NCI-H1436 treated with DMSO at 0.1 percent for 48 hours (cell line): ENCODE data around the gene BNIPL.

Experiments used
- DNase-seq: peaks from one replicate; lab custom pipeline; 2025; lab: John Stamatoyannopoulos, UW

Gene BNIPL

DNA sequence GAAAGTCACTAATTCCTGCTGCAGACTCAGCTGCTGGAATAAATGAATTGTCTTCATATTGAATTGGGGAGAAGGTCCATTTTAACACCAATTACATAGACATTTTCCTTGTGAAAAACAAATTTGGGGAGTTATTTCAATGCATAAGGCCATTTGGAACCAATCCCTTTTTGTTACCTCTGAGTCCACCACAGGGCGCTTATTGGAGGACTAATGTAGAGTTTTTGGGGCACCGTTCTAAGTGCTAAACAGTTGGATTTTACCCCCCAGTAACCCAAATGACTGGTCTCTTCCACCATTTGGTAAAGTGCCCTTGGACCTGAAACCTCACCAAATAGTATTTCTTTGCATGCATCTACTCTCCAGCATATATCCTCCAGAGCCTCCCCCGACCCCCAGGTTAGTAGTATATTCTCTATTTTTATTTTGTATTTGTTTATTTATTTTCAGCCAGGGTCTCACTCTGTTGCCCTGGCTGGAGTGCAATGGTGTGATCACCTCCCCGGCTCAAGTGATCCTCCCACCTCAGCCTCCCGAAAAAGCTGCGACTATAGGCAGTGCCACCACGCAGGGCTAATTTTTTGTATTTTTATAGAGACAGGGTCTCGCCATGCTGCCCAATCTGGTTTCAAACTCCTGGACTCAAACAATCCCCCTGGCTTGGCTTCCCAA, 26.6 kb upstream of the BNIPL start:
- no peak for DNase-seq

DNA sequence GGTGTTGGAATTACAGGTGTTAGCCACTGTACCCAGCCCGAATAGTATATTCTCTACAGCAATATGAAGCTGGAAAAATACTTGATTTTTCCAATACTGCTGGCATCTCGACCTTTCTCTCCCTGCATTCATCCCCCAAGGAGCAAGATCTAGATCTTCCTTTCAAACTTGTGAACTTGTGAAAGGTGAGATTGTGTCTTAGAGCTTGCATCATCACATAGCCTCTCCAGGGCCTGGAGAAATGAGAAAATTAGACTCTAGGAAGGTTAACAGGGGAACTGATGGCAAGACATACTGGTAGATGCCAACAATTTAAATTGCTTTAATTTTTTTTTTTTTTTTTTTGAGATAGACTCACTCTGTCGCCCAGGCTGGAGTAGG, 26.1 kb upstream of the BNIPL start:
- no peak for DNase-seq

DNA sequence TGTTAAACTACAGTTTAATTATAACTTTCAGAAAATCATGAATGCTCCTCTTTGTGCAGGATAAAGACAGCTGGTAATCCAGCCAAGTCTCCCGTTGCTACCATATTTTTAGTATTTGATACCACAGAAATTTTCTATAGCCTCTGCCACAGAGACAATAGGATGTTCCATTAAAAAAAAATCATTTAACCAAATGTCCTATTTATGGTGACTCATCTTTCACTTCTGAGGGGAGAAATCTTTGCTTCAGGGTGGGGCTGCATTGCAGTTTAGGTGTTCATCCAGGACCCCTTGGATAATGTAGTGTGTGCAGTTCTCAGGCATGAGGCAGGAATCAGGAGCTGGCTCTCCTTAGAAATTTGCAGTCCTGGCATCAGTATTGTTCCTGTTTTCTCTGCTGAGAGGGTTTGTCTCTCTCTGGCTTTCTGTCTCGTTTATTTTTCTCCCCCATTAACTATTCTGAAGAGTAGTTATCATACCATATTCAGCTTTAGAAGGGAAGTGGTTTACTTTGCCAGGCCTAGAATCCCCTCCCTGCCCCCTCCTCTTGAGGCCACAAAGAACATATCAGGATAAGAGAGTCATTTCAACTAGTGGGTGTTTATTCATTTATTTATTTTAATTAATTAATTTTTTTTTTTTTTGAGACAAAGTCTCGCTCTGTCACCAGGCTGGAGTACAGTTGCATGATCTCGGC, 25.1 kb upstream of the BNIPL start:
- no peak for DNase-seq

DNA sequence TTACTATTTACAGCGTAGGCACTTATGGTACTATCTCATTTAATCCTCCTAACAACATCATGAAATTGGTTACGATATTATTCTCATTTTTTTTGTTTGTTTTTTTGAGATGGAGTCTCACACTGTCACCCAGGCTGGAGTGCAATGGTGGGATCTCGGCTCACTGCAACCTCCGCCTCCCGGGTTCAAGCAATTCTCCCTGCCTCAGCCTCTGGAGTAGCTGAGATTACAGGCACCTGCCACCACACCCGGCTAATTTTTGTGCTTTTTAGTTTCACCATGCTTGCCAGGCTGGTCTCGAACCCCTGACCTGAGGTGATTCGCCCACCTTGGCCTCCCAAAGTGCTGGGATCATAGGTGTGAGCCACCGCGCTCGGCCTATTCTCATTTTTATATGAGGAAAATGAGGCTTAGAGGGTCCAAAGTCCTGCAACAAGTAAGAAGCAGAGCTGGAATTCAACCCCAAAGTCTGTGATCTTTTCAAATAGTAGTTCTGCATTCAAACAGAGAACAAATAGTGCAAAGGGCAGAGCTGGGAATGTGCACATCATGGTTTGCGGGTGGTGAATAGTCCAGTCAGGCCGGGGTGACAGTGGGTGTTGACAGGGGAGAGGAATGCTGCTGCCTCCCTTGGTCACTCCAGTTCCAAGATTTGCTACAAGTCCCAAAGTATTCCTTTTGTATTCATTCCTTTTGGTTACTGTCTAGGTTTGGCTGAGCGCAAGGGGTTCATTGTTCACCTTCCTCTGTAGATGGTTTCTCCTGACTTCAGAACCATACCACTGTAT, 23.5 kb upstream of the BNIPL start:
- no peak for DNase-seq

DNA sequence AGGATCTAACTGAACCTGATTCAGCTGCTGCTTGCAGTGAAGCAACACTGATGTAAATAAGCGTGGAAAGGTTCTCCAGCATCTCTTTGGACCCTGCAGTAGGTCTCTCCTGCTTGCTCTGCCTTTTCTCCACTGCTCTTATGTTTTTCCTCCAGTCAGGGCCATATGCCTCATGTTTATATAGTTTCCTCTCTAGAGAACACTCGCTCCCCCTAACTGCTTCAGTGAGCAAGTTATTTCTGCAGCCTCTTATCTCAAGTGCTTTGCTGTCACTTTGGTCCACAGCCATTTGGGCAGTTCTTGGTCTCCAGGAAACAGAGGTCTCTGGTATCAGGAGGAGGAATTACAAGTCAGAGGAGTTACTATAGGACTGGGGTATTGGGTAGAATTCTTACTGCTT, 22.9 kb upstream of the BNIPL start:
- DNase-seq: no peak

DNA sequence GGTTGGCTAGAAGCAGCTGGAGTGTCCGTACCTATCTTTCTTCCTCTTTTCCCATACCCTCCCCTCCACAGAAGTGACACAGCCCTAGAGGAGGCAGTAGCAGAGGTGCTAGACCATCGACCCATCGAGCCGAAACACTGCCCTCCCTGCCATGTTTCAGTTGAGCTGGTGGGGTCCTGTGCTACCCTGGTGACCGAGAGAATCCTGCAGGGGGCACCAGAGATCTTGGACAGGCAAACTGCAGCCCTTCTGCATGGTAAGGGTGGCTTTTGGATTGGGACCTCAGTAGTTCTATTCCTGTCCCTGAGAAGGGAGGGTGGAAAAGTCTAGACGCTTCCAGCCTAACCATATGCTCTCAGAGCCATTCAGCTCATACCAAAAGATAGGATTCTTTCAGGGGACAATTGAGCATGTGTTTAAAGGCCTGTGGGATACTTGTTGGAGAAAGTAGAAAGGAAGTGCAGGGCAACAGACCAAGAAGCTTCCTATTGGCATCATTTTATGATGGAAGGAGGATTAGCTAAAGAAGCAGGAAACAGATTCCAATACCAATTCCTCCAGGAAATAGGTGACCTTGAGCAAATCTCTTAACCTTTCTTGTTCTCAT, 11.7 kb upstream of the BNIPL start:
- no peak for DNase-seq

DNA sequence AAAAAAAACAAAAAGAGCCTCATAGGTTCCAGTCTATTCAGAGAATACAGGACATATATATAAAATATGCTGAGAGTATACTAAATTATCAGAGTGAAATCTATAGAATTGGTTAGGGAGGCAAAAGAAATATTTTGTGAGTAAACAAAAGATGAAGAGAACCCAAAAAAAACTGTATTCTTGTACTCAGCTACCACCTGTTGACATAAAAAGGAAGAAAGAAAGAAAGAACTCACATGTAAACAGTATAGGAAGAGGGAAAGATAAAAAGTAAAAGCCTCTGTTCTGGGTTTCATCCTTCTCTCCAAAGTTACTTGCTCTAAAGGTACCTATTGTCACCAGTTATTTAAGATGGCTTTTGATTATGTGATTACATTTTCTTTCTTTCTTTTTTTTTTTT, 9.9 kb upstream of the BNIPL start:
- DNase-seq: no peak

DNA sequence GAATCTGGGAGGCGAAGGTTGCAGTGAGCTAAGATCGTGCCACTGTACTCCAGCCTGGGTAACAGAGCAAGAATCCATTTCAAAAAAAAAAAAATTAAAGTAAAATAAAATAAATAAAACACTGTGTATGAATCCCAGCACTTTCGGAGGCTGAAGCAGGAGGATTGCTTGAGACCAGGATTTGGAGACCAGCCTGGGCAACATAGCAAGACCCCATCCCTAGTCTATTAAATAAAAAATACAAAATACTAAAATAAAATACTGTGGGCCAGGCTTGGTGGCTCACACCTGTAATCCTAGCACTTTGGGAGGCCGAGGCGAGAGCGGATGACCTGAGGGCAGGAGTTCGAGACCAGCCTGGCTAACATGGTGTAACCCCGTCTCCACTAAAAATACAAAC, 4.2 kb upstream of the BNIPL start:
- DNase-seq: no peak

DNA sequence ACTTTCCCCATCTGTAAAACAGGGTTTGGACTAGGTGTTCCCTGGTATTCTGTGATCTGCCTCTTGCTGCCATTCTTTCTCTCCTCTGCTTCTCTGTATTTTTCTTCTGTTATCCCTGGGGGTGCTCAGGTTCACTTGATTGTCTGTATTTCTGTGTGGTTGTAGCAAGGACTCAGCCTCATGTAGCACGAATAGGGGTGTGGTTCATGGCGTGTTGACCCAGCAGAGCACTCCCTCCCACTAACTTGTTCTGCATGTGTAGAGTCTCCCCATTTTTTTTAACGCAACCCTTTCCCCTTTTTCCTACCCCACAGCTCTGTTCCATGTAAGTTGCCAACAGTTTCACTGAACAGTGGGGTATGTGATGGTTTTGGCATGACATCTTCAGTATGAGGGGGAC, 1.2 kb upstream of the BNIPL start:
- no peak for DNase-seq

DNA sequence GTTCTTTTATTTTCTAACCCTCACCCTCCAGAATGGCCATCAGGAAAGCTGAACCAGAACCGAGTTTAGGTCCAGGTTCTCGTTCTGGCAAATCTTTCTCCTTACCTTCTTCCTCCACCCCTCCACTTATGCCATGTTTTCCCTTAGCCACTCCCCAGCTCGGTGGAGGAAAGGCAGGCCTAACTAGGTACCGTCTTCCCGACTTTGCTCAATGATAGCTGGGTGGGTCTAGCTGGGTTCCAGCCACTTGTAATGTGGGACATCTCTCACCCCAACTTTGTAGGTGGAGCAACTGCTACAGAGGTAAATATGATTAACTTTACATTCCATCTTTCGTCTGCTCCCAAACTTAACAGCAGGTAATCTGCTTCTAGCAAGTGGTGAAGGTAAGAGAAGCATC, 646 bp downstream of the BNIPL start:
- no peak for DNase-seq

DNA sequence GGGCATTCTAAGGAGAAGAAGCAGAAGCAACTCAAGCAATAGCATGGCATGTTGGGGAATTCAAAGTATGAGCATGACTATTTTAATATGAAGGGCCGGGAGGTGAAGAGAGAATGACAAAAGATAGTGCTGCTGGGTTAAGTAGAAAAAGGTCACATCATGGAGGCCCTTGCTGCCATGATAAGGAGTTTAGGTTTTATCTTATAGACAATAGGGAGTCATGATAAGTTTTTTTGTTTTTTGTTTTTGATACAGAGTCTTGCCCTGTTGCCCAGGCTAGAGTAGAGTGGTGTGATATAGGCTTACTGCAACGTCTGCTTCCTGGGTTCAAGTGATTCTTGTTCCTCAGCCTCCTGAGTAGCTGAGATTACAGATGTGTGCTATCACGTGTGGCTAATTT, 3.1 kb downstream of the BNIPL start:
- DNase-seq: no peak

DNA sequence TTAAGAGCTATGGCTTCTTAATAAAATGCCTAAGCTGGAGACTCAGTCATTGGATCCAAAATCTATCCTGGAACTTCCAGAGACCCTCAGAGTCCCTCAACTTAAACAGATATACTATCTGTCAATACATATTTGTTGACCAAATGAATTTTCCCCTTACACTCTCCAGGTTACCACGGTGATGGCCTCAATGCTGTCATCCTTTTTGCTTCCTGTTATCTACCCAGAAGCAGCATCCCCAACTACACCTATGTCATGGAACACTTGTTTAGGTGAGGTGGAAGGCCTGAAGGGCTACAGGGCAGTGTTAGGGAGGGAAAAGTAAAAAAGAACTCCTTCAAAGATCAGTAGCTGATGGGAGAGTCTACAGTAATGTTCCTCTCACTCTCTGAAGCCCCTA, 6.8 kb downstream of the BNIPL start:
- no peak for DNase-seq

DNA sequence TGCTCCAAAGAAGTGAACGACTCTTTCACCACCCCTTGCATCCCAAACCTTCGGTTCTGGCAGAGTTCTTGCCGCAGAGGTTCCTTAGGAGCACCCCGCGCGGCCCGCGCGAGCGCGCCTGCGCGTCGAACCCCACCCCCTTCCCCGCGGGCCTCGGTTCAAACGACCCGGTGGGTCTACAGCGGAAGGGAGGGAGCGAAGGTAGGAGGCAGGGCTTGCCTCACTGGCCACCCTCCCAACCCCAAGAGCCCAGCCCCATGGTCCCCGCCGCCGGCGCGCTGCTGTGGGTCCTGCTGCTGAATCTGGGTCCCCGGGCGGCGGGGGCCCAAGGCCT, 11.2 kb downstream of the BNIPL start, which contains the start of gene C1orf56:
Gene C1orf56 (plus strand): TSS at position 161 of the 334 bp plus-strand sequence. CDS start 97 bp downstream, at position 258.
- DNase-seq: no peak

DNA sequence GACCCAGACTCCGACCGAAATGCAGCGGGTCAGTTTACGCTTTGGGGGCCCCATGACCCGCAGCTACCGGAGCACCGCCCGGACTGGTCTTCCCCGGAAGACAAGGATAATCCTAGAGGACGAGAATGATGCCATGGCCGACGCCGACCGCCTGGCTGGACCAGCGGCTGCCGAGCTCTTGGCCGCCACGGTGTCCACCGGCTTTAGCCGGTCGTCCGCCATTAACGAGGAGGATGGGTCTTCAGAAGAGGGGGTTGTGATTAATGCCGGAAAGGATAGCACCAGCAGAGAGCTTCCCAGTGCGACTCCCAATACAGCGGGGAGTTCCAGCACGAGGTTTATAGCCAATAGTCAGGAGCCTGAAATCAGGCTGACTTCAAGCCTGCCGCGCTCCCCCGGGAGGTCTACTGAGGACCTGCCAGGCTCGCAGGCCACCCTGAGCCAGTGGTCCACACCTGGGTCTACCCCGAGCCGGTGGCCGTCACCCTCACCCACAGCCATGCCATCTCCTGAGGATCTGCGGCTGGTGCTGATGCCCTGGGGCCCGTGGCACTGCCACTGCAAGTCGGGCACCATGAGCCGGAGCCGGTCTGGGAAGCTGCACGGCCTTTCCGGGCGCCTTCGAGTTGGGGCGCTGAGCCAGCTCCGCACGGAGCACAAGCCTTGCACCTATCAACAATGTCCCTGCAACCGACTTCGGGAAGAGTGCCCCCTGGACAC, 11.7 kb downstream of the BNIPL start:
- DNase-seq: no peak

DNA sequence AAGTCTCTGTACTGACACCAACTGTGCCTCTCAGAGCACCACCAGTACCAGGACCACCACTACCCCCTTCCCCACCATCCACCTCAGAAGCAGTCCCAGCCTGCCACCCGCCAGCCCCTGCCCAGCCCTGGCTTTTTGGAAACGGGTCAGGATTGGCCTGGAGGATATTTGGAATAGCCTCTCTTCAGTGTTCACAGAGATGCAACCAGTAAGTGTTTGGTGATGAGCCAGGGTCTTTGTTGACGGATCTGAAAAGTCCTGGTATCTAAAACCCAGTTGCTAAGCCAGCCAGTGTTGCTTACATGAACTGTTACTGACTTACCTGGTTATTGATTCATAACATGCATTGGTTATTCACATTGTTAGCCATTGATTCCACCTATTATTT, 12.3 kb downstream of the BNIPL start:
- DNase-seq: no peak

DNA sequence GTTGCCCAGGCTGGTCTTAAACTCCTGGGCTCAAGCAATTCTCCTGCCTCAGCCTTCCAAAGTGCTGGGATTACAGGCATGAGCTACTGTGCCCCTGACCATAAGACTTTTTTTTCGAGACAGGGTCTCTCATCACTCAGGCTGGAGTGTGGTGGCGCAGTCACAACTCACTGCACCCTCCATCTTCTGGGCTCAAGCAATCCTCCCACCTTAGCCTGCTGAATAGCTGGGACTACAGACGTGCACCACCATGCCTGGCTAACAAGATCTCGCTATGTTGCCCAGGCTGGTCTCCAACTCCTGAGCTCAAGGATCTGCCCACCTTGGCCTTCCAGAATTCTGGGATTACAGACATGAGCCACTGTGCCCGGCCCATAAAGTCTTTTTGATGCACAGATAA, 13.1 kb downstream of the BNIPL start:
- no peak for DNase-seq

DNA sequence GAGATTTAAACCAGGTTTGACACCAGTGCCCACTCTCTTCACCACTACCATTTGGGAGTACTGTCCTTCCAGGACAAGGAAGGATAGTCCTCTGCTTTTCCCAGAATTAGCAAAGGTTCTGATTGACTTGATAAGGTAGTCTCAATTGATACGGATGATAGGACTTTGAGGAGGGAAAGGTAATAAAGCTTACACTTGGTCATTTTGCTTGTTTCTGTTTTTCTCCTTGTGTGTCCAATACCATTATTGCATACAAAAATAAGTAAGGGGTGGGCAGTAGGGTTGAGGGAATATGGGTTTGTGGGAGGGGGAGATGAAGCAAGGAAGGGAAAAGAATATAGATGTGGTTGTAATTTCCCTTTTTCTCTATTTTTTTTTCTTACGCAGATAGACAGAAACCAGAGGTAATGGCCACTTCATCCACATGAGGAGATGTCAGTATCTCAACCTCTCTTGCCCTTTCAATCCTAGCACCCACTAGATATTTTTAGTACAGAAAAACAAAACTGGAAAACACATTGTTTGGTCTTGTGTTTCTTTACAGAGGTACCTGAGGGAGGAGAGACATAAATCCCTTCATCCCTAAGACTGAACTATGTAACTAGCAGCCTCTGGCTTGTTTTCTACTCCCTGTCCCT, 13.8 kb downstream of the BNIPL start:
- no peak for DNase-seq

DNA sequence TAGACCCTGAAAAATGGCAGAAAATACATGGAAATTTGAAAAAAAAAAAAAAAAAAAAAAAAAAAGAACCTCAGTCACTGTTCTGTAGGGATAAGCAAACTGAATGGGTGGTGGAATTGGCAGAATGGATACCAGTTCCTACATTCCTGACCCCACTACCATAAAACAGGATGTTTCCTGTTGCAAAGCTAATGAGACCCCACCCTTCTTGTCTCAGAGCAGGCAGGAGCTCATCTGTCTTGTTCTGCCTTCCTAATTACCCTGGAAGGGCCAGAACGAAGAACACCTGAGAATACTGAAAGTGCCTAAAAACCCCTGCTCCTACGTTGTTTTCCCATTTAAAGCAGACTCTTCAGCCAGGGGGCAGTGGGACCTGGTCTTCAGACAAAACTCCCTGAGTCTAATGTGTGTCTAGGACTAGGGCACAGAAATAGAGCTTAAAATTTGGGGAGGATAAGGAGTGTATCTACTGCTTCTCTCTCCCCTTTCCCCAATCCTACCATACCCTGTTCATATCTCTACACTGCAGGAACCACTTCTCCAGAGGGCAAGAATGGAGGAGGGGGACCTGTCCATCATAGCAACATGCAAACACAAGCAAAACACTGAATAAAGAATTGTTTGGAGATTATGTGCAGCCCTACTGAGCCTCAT, 15.1 kb downstream of the BNIPL start:
- DNase-seq: no peak

DNA sequence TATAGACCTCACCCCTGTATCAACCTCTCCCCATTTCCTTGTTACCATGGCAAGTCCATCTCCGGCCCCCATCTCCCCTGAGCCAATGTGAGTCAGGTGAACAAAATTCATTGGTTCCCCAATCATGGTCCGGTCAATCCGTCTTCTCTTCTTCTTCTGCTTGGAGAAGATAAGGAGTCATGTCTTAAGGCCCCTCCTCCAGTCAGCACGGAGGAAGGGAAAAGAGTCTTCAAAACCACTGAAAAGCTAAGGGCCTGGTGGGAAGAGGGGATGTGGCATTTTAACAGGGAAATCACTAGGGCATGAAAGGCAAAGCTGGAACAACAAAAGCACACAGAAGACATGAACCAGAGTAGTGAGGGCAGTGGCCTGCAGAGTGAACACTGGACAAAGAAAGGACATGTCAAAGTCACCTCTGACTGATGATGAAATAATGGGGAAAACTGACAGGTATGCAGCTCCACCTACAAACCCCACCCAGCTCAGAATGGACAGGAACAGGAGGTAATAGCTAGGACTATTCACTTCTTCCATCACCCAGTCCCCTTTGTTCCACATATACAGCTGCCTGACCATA, 18.7 kb downstream of the BNIPL start:
- no peak for DNase-seq

DNA sequence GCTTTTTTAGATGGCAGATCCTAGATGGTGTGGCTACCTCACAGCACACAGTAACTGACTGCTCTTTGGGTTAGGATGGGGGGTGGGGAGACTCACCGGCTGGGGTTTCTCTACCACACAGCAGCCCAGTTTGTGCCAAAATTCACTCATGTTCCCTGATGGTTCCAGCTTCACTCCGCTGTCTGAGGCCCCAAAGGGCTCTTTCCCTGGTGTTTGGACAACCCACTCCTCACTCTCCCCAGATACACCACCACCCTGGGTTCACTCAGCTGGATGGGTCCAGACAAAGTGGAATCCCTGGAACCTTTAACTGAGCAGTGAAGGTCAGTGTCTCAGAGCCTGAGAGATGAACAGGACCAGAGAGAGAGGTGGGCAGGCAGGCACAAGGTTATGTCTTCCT, 19.2 kb downstream of the BNIPL start:
- no peak for DNase-seq

DNA sequence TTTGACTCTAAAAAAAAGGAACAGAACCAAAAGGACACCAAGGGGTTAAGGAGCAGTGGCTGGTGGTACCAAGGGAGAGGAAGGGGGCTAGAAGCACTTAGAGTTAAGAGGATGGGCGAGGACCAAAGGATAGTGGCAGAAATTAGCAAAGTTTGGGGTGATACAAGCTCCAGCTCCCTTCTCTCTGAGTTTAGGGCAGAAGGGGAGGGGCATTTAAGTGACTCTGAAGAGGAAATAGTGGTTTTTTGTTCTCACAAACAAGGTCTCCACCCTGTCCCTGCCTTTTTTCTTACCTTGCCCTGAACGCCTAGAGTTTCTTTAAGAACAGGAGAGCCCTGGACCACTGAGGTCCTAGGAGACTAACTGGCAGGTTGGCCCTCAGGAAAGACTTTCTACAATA, 19.8 kb downstream of the BNIPL start:
- no peak for DNase-seq
